Cardiac muscle cell (in vitro differentiated cells and primary cell): ENCODE data around the gene WIF1. TPM values are rescaled to one million over a fixed set of nuclear protein-coding genes. Genes with fewer than 3 reads are reported as not detected.

ENCODE experiments used
- DNase-seq, 2 donors: peaks; one replicate each; pipeline versions ENCODE4 v3.0.0 to v3.0.0-alpha.2; 2010 to 2017; ENCODE audit warnings: low read depth in 1 of 2, low spot score in 1 of 2
- H3K27ac ChIP-seq: fragments of 200-600 bp; sonication (generic); 2 replicates; pipeline ENCODE4 v1.5.1; 2016
- H3K27me3 ChIP-seq: fragments of 200-600 bp; sonication (generic); 2 replicates; pipeline ENCODE4 v1.6.0; 2016; ENCODE audit warnings: control low read depth
- H3K36me3 ChIP-seq: fragments of 200-600 bp; sonication (generic); 2 replicates; pipeline ENCODE4 v1.5.1; 2016; ENCODE audit warnings: control low read depth
- H3K4me1 ChIP-seq: fragments of 200-600 bp; sonication (generic); 2 replicates; pipeline ENCODE4 v1.8.1; 2017; ENCODE audit warnings: low read depth, mild to moderate bottlenecking, mixed run types
- H3K4me3 ChIP-seq: fragments of 200-600 bp; sonication (generic); 2 replicates; pipeline ENCODE4 v1.5.1; 2016; ENCODE audit warnings: mild to moderate bottlenecking
- H3K9me3 ChIP-seq: fragments of 200-600 bp; sonication (generic); 2 replicates; pipeline ENCODE4 v1.5.1; 2017; ENCODE audit warnings: low read depth, mild to moderate bottlenecking, control low read depth
- CTCF ChIP-seq: IDR thresholded peaks from 2 replicates; pipeline ENCODE4 v1.5.1; 2012; ENCODE audit warnings: low read depth, mild to moderate bottlenecking, low read length
- polyA plus RNA-seq: library from polyadenylated mRNA; unstranded; fragments of >200 nt; fragmentation: Nextera tagmentation; extraction: Ambion mirVana; gene quantifications from 2 replicates; pipeline ENCODE4 v1.2.1, GENCODE V29; 2016
- total RNA-seq: library from RNA; depleted of rRNA; stranded (reverse); fragments of >200 nt; gene quantifications from 2 replicates; pipeline ENCODE4 v1.2.3, GENCODE V29; 2016

The WIF1 gene
- total and polyA plus RNA-seq, 2 experiments from 2014 or later = not detected

GRCh38 chr12:65100140-65100539, 21.0 kb downstream of the WIF1 start:
- Histone ChIP-seq H3K4me1 (no peaks in the 10 kb centered on the region), H3K4me3 (no peak overlapping the region), H3K27me3 (no peaks in the 10 kb centered on the region), H3K27ac (no peak overlapping the region), H3K9me3 (no peaks in the 10 kb centered on the region), H3K36me3 (no peaks in the 10 kb centered on the region)
- peak; percentile 21 for TF ChIP-seq CTCF
- peak in 1 of 2 donors; percentile 12 for DNase-seq

GRCh38 chr12:65099182-65099581, 21.9 kb downstream of the WIF1 start:
- no peak for DNase-seq
- no peaks in the 10 kb centered on the region for H3K4me1 ChIP-seq
- no peak overlapping the region for H3K4me3 ChIP-seq
- H3K36me3 ChIP-seq = no peaks in the 10 kb centered on the region
- no peak for TF ChIP-seq CTCF
- H3K9me3 ChIP-seq = no peaks in the 10 kb centered on the region
- H3K27me3 ChIP-seq = no peaks in the 10 kb centered on the region
- no peak overlapping the region for H3K27ac ChIP-seq

GRCh38 chr12:65098364-65098763, 22.7 kb downstream of the WIF1 start:
- H3K4me3 ChIP-seq = no peak overlapping the region
- no peaks in the 10 kb centered on the region for H3K9me3 ChIP-seq
- H3K36me3 ChIP-seq = no peaks in the 10 kb centered on the region
- H3K27ac ChIP-seq = no peak overlapping the region
- TF ChIP-seq CTCF = no peak
- no peaks in the 10 kb centered on the region for H3K4me1 ChIP-seq
- no peaks in the 10 kb centered on the region for H3K27me3 ChIP-seq
- no peak for DNase-seq

- Histone ChIP-seq H3K36me3 (no peaks in the 10 kb centered on the region), H3K4me3 (no peak overlapping the region), H3K4me1 (no peaks in the 10 kb centered on the region), H3K27me3 (no peaks in the 10 kb centered on the region), H3K9me3 (no peaks in the 10 kb centered on the region), H3K27ac (no peak overlapping the region)
- DNase-seq = no peak
- TF ChIP-seq CTCF = no peak
Measured at GRCh38 chr12:65094722-65095121, 26.4 kb downstream of the WIF1 start.

GRCh38 chr12:65093606-65094005, 27.5 kb downstream of the WIF1 start:
- no peak overlapping the region for H3K27ac ChIP-seq
- H3K27me3 ChIP-seq = no peaks in the 10 kb centered on the region
- TF ChIP-seq CTCF = no peak
- no peak for DNase-seq
- no peaks in the 10 kb centered on the region for H3K36me3 ChIP-seq
- no peaks in the 10 kb centered on the region for H3K9me3 ChIP-seq
- no peak overlapping the region for H3K4me3 ChIP-seq
- no peaks in the 10 kb centered on the region for H3K4me1 ChIP-seq

GRCh38 chr12:65090461-65090860, 30.6 kb downstream of the WIF1 start:
- no peaks in the 10 kb centered on the region for H3K27me3 ChIP-seq
- H3K4me3 ChIP-seq = no peak overlapping the region
- no peak overlapping the region for H3K27ac ChIP-seq
- no peaks in the 10 kb centered on the region for H3K9me3 ChIP-seq
- no peak for DNase-seq
- TF ChIP-seq CTCF = no peak
- no peaks in the 10 kb centered on the region for H3K4me1 ChIP-seq
- H3K36me3 ChIP-seq = no peaks in the 10 kb centered on the region
